WI38 (cell line): ENCODE results near the gene FERMT1.

ENCODE experiments used
- H3K4me3 ChIP-seq: 2 replicates; pipeline ENCODE4 v1.5.1; 2011; ENCODE audit warnings: low read depth, mild to moderate bottlenecking, control low read depth, low read length
- TF ChIP-seq, protein P1 (sequence below): IDR thresholded peaks from 2 replicates; pipeline ENCODE4 v1.5.1; 2012; ENCODE audit warnings: low read depth, mild to moderate bottlenecking, control low read depth, low read length

The FERMT1 gene, protein sequence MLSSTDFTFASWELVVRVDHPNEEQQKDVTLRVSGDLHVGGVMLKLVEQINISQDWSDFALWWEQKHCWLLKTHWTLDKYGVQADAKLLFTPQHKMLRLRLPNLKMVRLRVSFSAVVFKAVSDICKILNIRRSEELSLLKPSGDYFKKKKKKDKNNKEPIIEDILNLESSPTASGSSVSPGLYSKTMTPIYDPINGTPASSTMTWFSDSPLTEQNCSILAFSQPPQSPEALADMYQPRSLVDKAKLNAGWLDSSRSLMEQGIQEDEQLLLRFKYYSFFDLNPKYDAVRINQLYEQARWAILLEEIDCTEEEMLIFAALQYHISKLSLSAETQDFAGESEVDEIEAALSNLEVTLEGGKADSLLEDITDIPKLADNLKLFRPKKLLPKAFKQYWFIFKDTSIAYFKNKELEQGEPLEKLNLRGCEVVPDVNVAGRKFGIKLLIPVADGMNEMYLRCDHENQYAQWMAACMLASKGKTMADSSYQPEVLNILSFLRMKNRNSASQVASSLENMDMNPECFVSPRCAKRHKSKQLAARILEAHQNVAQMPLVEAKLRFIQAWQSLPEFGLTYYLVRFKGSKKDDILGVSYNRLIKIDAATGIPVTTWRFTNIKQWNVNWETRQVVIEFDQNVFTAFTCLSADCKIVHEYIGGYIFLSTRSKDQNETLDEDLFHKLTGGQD

DNA sequence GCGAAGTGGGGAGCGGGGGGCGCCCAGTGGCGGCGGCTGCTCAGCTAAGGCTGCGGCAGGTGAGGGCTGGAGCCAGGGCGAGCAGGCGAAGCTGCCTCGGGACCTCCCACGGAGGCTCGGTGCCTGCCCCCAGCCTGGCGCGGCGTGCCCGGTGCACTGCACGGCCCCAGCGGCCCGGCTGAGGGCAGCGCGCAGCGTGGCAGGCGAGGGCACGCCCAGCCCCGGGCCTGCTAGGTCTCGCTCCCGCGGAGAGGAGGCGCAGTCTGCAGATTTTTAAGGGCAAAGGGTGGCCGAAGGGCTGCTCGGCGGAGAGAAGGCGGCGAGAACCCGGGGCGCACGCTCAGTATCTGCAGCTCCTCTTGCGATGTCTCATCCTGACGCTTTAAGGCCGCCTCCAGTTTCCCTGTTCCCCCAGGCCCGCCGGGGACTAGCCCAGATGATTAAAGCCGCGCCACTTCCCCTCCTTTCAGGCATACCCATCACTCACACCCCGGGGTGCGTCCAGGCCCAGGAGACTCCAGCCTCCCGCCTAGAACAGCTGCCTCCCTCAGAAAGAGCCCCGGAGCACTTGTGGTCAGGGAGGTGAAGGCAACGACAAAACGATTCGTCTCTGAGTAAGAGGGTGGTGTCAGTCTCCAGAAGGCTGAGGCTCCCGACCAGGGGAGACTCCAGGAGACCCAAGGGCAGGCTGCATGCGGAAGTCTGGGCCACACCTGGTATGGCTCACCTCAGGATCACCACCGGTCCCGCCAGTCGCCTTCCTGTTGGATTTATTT is at the start of gene FERMT1:
FERMT1 (minus strand) TSS at position 158 of the 776 bp plus-strand sequence. CDS start 3,476 bp downstream, outside the sequence.
- TF ChIP-seq, protein P1, sequence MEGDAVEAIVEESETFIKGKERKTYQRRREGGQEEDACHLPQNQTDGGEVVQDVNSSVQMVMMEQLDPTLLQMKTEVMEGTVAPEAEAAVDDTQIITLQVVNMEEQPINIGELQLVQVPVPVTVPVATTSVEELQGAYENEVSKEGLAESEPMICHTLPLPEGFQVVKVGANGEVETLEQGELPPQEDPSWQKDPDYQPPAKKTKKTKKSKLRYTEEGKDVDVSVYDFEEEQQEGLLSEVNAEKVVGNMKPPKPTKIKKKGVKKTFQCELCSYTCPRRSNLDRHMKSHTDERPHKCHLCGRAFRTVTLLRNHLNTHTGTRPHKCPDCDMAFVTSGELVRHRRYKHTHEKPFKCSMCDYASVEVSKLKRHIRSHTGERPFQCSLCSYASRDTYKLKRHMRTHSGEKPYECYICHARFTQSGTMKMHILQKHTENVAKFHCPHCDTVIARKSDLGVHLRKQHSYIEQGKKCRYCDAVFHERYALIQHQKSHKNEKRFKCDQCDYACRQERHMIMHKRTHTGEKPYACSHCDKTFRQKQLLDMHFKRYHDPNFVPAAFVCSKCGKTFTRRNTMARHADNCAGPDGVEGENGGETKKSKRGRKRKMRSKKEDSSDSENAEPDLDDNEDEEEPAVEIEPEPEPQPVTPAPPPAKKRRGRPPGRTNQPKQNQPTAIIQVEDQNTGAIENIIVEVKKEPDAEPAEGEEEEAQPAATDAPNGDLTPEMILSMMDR, result no peak
- H3K4me3 ChIP-seq, result peak within 1 kb of the TSS; percentile 56

DNA sequence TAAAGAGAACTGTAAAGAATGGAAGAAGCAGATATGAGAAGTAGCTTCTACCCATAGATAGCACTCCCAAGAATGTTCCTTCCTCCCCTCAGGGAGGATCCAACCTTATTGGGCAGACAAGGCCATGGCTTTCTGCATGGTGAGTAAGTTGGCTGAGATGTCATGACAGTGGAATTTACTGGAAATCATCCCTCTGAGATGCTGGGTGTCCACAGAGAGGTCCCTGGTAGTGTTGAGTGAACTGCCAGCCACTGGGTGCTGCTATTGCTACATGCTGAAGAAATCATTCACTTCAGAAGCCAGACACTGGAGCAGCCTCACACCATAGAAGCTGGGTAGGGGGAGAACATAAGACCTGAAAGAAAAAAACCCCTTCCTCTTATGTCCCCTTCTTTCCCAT is 46.4 kb upstream of the FERMT1 start:
- no peak overlapping the region for H3K4me3 ChIP-seq
- TF ChIP-seq, protein P1, result no peak

DNA sequence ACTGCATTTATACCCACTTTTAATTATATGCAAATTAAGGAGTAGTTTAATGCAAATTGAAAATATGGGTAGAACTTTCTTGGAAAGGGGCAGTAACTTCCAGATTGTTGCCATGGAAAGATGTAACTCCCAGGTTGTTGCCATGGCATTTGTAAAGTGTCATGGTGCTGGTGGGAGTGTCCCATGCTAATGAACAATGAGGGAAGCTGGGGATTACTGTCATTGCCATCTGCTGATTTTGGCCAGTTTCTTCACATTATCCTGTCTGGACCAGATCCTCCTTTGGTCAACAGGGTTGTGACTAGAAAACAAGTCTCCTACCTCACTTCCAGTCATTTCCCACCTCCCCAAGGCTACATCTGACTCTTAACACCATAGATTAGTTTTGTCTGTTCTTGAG is 45.4 kb upstream of the FERMT1 start:
- TF ChIP-seq, protein P1, result no peak
- no peak overlapping the region for H3K4me3 ChIP-seq

DNA sequence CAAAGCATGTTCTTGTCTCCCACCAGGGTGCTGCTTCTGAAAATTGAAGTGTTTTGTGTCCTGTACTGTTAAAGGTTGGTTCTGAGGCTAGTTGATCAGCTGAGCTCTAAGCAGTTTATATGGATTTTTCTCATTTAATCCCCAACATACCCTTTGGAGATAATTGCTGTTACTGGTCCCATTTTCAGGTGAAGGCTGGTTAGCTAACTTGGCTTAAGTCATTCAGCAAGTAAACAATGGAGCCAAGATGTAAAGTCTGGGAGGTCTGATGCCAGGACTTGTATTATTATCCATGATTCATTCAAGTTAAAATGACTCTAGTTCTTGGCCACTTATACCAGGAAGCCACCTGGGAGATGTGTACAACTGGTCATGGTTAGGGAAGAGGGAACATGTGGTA is 42.5 kb upstream of the FERMT1 start:
- TF ChIP-seq, protein P1, result no peak
- H3K4me3 ChIP-seq, result no peak overlapping the region

DNA sequence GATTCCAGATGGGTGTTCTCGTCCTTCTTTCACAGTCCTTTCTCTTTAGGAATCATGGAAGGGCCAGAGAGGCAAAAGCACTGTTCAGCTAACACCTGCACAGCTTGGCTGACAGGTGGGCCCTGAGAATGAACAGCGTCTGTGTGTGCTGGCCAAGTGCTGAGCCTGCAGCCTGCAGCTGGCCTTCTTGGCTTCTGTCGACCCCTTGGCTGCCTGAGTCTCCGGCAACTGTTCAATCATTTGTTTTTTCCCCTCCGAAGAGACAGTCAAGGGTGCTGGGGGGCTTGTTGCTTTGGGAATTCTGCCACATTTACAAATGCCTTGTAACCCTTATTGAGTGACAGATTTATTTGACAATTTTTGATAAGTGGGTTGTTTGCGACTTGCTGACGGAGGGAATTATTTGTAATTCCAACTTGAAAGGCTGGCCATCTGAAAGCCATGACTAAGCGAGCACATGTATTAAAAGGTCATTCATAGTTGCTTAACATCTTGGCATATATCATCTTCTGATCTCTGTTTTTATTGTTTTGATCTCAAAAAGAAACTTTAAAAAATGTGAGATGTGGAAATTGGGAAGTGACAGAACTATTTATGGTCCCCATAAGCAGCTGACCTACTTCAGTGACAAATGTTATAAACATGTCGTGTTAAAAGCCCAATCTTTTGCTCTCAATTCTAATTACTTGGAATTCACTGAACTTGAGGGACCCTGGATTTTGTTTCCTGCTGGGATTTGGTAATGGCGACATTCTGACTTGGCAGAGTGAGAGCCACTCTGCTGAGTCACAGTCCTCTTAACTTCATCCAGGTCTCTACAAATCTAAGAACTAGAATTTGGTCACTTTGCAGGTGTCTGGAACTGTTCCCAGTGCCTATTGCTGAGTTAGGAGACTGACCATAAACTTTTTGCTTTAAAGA is 41.9 kb upstream of the FERMT1 start:
- no peak overlapping the region for H3K4me3 ChIP-seq

DNA sequence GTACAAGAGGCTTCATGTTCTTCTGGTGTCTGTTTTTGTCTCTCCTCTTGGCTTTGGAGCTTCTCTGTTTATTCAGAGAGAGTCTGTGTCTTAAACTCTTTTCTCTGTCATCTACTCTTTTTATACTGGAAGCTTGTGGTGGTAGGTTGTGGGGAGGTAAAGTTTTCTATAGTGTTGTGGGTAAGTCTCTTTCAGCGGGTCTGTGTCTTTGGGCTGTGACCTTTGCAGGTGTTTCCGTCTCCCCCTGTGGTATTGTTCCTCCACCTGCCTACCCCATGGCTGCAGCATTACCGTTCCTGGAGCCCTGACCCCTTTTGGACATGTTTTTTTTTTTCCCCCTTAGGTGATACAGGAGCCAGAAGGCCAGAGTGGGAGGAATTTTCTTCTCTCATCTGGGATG is 37.9 kb upstream of the FERMT1 start:
- no peak overlapping the region for H3K4me3 ChIP-seq
- TF ChIP-seq, protein P1, result no peak

More for the DNA sequence above, 41.9 kb upstream of the FERMT1 start:
- TF ChIP-seq, protein P1, result no peak
